ENCODE data around the gene MCM6. TPM values are rescaled to one million over a fixed set of nuclear protein-coding genes. Genes with fewer than 3 reads are reported as not detected.
"Not testable (repeated sequence)": the region's sequence is repeated elsewhere in the genome, so short reads cannot be mapped to it uniquely, and the experiment has no call there.

MCM6 gene
- total RNA-seq, 4 donors from 2014 or later = 4.2 to 6.3 (median 4.8) TPM

- H3K36me3 ChIP-seq = no peaks in the 10 kb centered on the region
- peak; percentile 56 to 84 for ATAC-seq
- H3K4me1 ChIP-seq = no peaks in the 10 kb centered on the region
- DNase-seq = peak; percentile 26 to 36
- no peaks in the 10 kb centered on the region for H3K9me3 ChIP-seq
- intact Hi-C loops (cut with DNase I; ENCODE audit: low total_unique reads) (loop anchor here (10.0 kb wide), 1 partner anchor 793 kb away; no protein-coding TSS in a partner anchor), in situ Hi-C loops (cut with MboI; ENCODE audit: low sequenced_read_pairs in 4 of 4) (no loop called here)
- H3K27ac ChIP-seq = no peak overlapping the region
- H3K4me3 ChIP-seq = no peak overlapping the region
- TF ChIP-seq CTCF (IDR thresholded peaks at IDR 0.05 in 4 of 5, conservative IDR thresholded peaks at IDR 0.05 in 1 of 5) (peak; percentile 49 to 85 (median 73)), POLR2A (IDR thresholded peaks at IDR 0.05) (no peak)
- H3K27me3 ChIP-seq = no peaks in the 10 kb centered on the region
Measured at GRCh38 chr2:135797497-135798274, 78.6 kb downstream of the MCM6 start.

GRCh38 chr2:135796606-135797005 is 79.6 kb downstream of the MCM6 start:
- in situ Hi-C loops (cut with MboI; ENCODE audit: low sequenced_read_pairs in 4 of 4) (no loop called here), intact Hi-C loops (cut with DNase I; ENCODE audit: low total_unique reads) (loop anchor here (10.0 kb wide), 1 partner anchor 792 kb away; no protein-coding TSS in a partner anchor)
- Histone ChIP-seq H3K4me3 (no peak overlapping the region), H3K9me3 (no peaks in the 10 kb centered on the region), H3K27ac (no peak overlapping the region), H3K27me3 (no peaks in the 10 kb centered on the region), H3K36me3 (no peaks in the 10 kb centered on the region), H3K4me1 (no peaks in the 10 kb centered on the region)
- DNase-seq = no peak
- no peak for ATAC-seq
- TF ChIP-seq POLR2A (IDR thresholded peaks at IDR 0.05) = no peak
- TF ChIP-seq CTCF (IDR thresholded peaks at IDR 0.05 in 4 of 5, conservative IDR thresholded peaks at IDR 0.05 in 1 of 5) = no peak

- in situ Hi-C loops (cut with MboI; ENCODE audit: low sequenced_read_pairs in 4 of 4); H3K27ac ChIP-seq; H3K4me3 ChIP-seq; H3K4me1 ChIP-seq; DNase-seq; H3K27me3 ChIP-seq; ATAC-seq; H3K36me3 ChIP-seq; H3K9me3 ChIP-seq: not testable (repeated sequence)
- intact Hi-C loops (cut with DNase I; ENCODE audit: low total_unique reads) = loop anchor here (10.0 kb wide), 1 partner anchor 791 kb away; no protein-coding TSS in a partner anchor
Measured at GRCh38 chr2:135795641-135796040, 80.6 kb downstream of the MCM6 start.

- Histone ChIP-seq H3K4me3 (no peak overlapping the region), H3K4me1 (no peaks in the 10 kb centered on the region), H3K9me3 (no peaks in the 10 kb centered on the region), H3K27ac (no peak overlapping the region), H3K36me3 (no peaks in the 10 kb centered on the region), H3K27me3 (no peaks in the 10 kb centered on the region)
- DNase-seq = no peak
- intact Hi-C loops (cut with DNase I; ENCODE audit: low total_unique reads) (loop anchor here (10.0 kb wide), 1 partner anchor 788 kb away; no protein-coding TSS in a partner anchor), in situ Hi-C loops (cut with MboI; ENCODE audit: low sequenced_read_pairs in 4 of 4) (no loop called here)
- no peak for ATAC-seq
- TF ChIP-seq POLR2A (IDR thresholded peaks at IDR 0.05) (no peak), CTCF (IDR thresholded peaks at IDR 0.05 in 4 of 5, conservative IDR thresholded peaks at IDR 0.05 in 1 of 5) (no peak)
Measured at GRCh38 chr2:135792401-135793150, 83.7 kb downstream of the MCM6 start.

All from gastrocnemius medialis (tissue), 4 donors.